Stomach (tissue), 4 donors: Measurements from ENCODE around the gene ZNF747.

Experiments used
- EP300 ChIP-seq: sonication (generic); formaldehyde crosslinking; IDR thresholded peaks from one replicate; pipeline ENCODE4 v1.6.1; 2017; ENCODE audit warnings: antibody characterized with exemption
- POLR2A ChIP-seq, 4 donors: fragments of 450-650 bp; IDR thresholded peaks; one replicate each; pipeline ENCODE4 v1.6.1; 2016; ENCODE audit warnings: antibody characterized with exemption in 4 of 4, control low read depth in 2 of 4, mild to moderate bottlenecking in 1 of 4, moderate library complexity in 1 of 4
- POLR2AphosphoS5 ChIP-seq, 3 donors: sonication (generic); formaldehyde crosslinking; IDR thresholded peaks; one replicate each; pipeline ENCODE4 v1.6.1; 2016; ENCODE audit warnings: antibody characterized with exemption in 3 of 3
- TF ChIP-seq, protein P1 (sequence below), 7 experiments: fragments of 450-650 bp in 4 of 7; fragments of 200-600 bp in 3 of 7; sonication (generic) in 3 of 7; IDR thresholded peaks; one replicate each; pipeline ENCODE4 v1.5.1; 2016 to 2019; ENCODE audit warnings: antibody characterized with exemption in 7 of 7, control low read depth in 2 of 7, mild to moderate bottlenecking in 1 of 7

DNA sequence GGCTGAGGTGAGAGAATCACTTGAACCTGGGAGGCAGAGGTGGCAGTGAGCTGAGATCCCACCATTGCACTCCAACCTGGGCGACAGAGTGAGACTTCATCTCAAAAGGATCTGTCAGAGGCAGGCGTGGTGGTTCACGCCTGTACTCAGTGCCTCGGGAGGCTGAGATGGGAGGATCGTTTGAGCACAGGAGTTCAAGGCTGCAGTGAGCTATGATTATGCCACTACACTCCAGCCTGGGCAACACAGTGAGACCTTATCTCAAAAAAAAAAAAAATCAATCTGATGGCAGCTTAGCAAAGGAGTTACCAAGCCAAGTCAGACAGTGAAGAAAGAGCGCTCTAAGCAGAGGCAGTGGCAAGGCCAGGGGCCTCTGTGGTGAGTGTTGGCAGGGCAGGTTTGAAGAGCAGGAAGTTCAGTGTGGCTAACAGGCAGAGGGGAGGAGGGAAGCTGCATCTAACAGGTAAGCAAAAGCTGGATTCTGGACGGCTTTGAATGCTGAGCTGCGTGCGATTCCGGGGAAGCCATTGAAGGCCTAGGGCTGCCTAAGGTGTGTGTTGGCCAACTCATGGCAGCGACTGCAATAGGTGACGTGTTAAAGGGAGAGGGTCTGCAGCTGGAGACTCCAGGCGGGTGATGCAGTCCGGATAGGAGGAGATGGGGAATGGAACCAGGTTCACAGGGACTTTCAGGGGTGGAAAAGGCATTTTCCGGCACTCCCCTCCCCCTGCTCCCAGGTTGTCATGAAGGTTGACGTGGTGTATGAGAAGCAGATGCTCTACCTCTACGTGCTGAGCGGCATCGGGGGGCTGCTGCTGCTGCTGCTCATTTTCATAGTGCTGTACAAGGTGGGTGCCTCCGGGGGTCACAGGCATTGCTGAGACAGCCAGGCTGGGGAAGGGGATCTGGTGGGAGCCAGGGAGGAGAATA is 15.3 kb downstream of the ZNF747 start:
- TF ChIP-seq, protein P1, sequence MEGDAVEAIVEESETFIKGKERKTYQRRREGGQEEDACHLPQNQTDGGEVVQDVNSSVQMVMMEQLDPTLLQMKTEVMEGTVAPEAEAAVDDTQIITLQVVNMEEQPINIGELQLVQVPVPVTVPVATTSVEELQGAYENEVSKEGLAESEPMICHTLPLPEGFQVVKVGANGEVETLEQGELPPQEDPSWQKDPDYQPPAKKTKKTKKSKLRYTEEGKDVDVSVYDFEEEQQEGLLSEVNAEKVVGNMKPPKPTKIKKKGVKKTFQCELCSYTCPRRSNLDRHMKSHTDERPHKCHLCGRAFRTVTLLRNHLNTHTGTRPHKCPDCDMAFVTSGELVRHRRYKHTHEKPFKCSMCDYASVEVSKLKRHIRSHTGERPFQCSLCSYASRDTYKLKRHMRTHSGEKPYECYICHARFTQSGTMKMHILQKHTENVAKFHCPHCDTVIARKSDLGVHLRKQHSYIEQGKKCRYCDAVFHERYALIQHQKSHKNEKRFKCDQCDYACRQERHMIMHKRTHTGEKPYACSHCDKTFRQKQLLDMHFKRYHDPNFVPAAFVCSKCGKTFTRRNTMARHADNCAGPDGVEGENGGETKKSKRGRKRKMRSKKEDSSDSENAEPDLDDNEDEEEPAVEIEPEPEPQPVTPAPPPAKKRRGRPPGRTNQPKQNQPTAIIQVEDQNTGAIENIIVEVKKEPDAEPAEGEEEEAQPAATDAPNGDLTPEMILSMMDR (IDR thresholded peaks at IDR 0.05): no peak
- TF ChIP-seq POLR2A (IDR thresholded peaks at IDR 0.05): no peak
- no peak for TF ChIP-seq POLR2AphosphoS5 (IDR thresholded peaks at IDR 0.05)
- TF ChIP-seq EP300: no peak
